ENCODE results near the gene CPNE7. TPM values are rescaled to one million over a fixed set of nuclear protein-coding genes. Genes with fewer than 3 reads are reported as not detected.

Gene CPNE7
- total and polyA plus RNA-seq, 2 of the 13 experiments (the other 11 are each of a cell fraction or from before 2014, with no cell fraction given) = 0.59 TPM; not detected in 1

DNA sequence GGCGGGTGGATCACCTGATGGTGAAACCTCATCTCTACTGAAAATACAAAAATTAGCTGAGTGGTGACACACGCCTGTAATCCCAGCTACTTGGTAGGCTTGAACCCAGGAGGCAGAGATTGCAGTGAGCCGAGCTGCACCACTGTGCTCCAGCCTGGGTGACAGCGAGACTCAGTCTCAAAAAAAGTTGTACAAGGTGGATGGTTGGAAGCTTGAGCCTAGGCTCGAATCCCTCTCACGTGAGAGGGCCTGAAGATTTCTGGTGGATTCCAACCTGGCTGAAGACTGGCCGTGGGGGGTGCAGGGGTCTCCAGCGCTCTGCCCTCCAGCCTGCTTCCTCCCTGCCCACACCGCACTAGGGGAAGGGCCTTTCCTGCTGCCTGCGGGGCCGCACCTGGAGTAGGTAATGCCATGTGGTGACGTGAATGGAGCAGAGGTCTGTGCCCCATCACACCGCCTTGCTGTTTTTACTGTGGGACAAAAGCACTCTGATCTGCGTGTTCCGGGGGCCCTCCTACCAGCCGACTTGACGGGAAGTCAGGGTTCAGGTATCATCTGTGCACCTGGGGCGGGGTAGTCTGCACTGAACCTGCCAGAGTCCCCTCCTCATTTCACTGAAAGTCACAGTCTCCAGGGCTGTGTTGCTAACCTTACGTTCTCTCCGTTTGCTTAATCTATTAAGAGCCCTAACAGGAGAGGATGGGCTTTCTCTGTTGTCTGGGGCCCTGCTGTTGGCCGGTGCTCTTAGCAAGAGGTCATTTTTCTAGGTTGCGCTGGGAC is 10.9 kb upstream of the CPNE7 start (continued):
- TF ChIP-seq GZF1 (CRISPR knock-in tag; IDR thresholded peaks at IDR 0.05) (no peak), ZNF772 (CRISPR knock-in tag; IDR thresholded peaks at IDR 0.05) (no peak), ZNF34 (CRISPR knock-in tag; IDR thresholded peaks at IDR 0.05; ENCODE audit: borderline replicate concordance) (no peak), MAFG (CRISPR knock-in tag; IDR thresholded peaks at IDR 0.05) (no peak), SRY (CRISPR knock-in tag; IDR thresholded peaks at IDR 0.05) (no peak), ZNF749 (CRISPR knock-in tag; IDR thresholded peaks at IDR 0.05; ENCODE audit: borderline replicate concordance) (0 out of 2 replicates have a peak, but pooled peaks have one; percentile 28), ZNF552 (CRISPR knock-in tag; IDR thresholded peaks at IDR 0.05; ENCODE audit: borderline replicate concordance) (peak; percentile 83; the same call in 1 of the 2 replicates), ZNF790 (CRISPR knock-in tag; IDR thresholded peaks at IDR 0.05; ENCODE audit: borderline replicate concordance) (no peak), ZNF207 (IDR thresholded peaks at IDR 0.05; ENCODE audit: borderline replicate concordance) (no peak), RAD21 (CRISPR knock-in tag; IDR thresholded peaks at IDR 0.05) (peak; percentile 7; the same call in 1 of the 2 replicates), CENPX (CRISPR knock-in tag; IDR thresholded peaks at IDR 0.05) (no peak), DR1 (CRISPR knock-in tag; IDR thresholded peaks at IDR 0.05) (0 out of 2 replicates have a peak, but pooled peaks have one; percentile 14), HOXD1 (CRISPR knock-in tag; IDR thresholded peaks at IDR 0.05) (0 out of 2 replicates have a peak, but pooled peaks have one; percentile 50), SIX4 (CRISPR knock-in tag; IDR thresholded peaks at IDR 0.05) (0 out of 2 replicates have a peak, but pooled peaks have one; percentile 25), ZNF264 (CRISPR knock-in tag; IDR thresholded peaks at IDR 0.05) (0 out of 2 replicates have a peak, but pooled peaks have one; percentile 26), KDM5B (CRISPR knock-in tag; IDR thresholded peaks at IDR 0.05; ENCODE audit: borderline replicate concordance) (peak; percentile 49; the same call in 1 of the 2 replicates), ZNF160 (CRISPR knock-in tag; IDR thresholded peaks at IDR 0.05) (0 out of 2 replicates have a peak, but pooled peaks have one; percentile 39), ZNF883 (CRISPR knock-in tag; IDR thresholded peaks at IDR 0.05; ENCODE audit: not compliant biosample characterization) (peak; percentile 8)
- TF ChIP-seq, protein P1, sequence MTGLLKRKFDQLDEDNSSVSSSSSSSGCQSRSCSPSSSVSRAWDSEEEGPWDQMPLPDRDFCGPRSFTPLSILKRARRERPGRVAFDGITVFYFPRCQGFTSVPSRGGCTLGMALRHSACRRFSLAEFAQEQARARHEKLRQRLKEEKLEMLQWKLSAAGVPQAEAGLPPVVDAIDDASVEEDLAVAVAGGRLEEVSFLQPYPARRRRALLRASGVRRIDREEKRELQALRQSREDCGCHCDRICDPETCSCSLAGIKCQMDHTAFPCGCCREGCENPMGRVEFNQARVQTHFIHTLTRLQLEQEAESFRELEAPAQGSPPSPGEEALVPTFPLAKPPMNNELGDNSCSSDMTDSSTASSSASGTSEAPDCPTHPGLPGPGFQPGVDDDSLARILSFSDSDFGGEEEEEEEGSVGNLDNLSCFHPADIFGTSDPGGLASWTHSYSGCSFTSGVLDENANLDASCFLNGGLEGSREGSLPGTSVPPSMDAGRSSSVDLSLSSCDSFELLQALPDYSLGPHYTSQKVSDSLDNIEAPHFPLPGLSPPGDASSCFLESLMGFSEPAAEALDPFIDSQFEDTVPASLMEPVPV (CRISPR knock-in tag; IDR thresholded peaks at IDR 0.05) = peak; percentile 40; the same call in 1 of the 2 replicates
- TF ChIP-seq, protein P2, sequence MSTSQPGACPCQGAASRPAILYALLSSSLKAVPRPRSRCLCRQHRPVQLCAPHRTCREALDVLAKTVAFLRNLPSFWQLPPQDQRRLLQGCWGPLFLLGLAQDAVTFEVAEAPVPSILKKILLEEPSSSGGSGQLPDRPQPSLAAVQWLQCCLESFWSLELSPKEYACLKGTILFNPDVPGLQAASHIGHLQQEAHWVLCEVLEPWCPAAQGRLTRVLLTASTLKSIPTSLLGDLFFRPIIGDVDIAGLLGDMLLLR (CRISPR knock-in tag; IDR thresholded peaks at IDR 0.05) = peak; percentile 67; the same call in 1 of the 2 replicates

Data from HepG2 (cell line).